Lower leg skin (tissue), 3 donors: Measurements from ENCODE around the gene SLC44A3.

ENCODE experiments used
- CTCF ChIP-seq, 3 donors: fragments of 450-650 bp; IDR thresholded peaks; one replicate each; pipeline ENCODE4 v1.5.1; 2016; ENCODE audit warnings: antibody characterized with exemption in 3 of 3, mild to moderate bottlenecking in 3 of 3, moderate library complexity in 2 of 3
- POLR2A ChIP-seq, 2 donors: fragments of 450-650 bp; IDR thresholded peaks; one replicate each; pipeline ENCODE4 v1.6.1; 2016 to 2017; ENCODE audit warnings: antibody characterized with exemption in 2 of 2, mild to moderate bottlenecking in 1 of 2, moderate library complexity in 1 of 2

GRCh38 chr1:94803517-94804441 is 16.4 kb upstream of the SLC44A3 start:
- TF ChIP-seq CTCF (IDR thresholded peaks at IDR 0.05) (no peak), POLR2A (IDR thresholded peaks at IDR 0.05) (no peak)
